Fibroblast of skin of left quadriceps (primary cell): ENCODE data around the gene CYP39A1.

Source experiments
- DNase-seq, 2 experiments: peaks; one replicate each; pipeline ENCODE4 v3.0.0-alpha.2; 2013; ENCODE audit warnings: low read depth in 2 of 2

Gene CYP39A1

DNA sequence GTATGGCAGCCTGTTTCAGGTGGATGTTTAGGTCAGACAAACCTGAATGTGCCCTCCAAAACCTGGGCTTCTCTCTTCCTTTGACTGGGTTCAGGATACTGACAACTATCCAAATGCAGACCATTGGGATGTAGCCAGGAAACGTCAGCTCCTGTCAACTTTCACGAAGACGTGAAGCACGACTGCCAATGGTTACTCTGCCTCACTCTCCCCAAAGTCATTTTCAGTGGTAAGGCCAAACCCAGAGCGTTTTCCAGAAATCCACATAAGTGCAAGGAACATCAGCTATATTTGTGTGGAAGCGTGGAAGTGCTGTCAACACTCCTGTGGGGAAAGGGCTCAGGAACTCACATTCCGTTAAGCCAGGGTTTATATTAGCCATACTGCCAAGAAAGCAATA is 141.3 kb downstream of the CYP39A1 start:
- DNase-seq: no peak

DNA sequence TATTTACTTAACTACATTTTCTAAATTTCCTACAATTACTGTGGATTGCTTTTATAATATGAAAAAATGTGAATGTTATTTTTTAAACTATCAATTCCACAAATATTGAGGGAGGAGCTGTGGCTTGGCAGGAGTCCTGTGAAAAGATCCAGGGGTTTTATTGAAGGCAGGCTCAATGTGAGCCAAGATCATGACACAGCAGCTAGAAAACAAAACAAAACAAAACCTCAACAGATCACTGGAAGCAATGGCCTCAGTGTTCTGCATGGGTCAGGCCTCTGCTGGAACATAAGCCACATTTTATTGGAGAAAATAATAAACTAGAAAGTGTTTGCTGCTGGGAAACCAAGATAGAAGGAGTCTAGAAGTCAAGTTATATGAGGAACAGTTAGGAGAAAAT is 142.0 kb downstream of the CYP39A1 start:
- no peak for DNase-seq

DNA sequence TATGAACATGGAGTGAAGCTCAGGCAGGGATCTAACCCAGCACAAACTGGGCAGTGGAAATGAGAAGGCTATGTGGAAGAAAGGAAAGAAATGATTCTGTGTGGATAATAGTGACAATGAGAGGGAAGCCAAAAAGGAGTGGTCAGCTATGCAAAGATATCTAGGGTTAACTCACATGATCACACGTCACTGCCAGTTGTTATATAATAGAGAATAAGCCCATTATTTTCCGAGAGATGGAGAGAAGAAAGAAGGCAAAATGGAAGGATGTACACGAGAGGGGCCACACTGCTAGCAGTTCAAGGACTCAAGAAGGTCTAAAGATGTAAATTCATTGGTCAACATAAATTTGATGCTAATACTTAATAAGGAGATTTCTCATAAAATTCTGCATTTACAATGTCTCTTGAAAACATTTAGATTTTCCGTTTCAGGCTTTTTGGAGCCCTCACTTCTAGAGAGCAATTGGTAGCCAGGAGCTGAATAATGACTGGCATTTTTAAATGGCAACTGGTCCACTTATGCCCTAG is 142.6 kb downstream of the CYP39A1 start:
- no peak for DNase-seq

DNA sequence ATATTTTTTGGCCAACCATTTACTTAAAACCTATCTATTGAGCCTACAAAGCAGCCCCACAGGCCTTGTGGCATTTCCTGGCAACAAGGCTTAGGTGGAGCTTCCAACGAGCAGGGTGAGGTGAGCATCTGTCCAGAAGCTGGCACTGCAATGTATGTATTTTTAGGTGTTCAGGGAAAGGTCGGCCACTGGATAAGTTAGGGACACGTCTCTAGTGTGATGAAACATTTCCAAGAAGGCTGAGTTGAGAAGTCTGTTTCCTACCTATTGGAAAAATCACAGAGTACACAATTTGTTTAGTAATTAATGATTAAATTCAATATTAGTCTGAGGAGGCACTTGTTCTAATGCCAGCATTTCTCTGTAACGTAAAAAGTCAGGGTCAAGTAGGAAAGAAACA is 143.6 kb downstream of the CYP39A1 start:
- DNase-seq: no peak

DNA sequence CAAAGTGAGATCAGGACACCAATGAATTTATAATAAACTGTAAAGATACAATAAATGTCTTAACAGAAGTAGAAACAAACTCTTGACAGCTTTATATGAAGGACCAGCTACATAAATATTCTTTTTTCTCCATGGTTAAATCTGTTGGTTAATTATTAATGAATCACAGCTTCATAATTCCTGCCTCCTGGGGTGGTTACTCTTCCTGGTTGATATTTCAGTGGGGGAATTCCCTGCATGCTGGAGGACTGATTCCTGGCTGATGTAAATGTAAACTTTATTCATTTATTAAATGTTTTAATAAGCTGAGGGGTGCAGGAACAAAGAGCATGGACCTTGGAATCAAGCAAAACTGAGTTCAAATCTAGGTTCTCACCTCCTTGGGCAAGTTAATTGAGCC is 145.2 kb downstream of the CYP39A1 start:
- DNase-seq: no peak

DNA sequence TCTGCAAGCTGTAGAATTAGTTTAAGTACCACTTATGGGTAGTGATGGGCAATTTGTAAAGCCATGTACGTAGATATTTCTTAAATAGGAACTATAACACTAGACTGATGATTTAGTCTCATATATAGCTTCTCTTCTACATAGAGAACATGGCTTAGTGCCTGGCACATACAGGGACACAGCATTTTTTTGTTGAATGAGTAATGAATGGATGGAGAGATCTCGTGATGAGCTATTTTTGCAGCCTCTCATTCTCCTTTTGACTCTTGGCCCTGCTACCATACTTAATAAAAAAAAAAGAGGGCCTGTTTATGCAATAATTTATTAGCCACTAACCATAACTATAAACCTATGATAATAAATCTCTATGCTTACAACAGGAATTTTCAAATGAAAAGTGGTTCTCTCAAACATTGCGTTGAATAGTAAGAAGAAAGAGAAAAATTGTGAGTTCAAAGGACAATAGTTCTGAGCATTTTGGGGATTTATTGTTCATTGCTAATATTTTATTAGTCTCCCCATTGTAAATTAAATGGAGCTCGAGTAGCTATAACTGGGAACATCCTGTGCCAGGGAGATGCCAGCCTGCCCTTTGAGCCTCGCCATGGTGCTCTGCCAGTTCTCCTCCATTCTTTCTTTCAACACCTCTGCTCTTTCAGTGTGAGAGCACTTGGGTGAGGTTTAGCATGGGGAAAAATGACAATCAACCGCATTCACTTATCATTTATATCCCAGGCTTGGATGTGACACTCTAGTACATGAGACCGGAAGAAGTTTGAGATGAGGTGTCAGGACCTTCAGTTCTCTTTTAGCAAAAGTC is 146.7 kb downstream of the CYP39A1 start:
- no peak for DNase-seq

DNA sequence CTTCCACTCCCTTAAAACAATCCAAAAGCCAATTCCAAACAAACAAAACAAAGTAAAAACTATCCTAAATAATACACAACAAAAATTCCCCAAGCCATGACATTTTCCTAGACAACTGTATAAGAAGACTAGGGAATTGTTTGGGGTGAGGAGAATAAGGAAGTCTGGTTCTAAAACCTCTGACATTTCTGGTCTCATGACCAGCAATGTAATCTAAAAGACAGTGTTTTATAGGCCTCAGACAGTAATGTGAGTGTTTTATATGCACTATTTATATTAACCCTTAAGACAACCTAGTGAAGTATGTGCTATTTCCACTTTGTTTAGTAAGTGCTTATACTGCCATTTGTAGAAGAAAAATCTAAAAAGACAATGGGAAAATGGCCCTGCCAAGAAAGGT is 148.4 kb downstream of the CYP39A1 start:
- no peak for DNase-seq

DNA sequence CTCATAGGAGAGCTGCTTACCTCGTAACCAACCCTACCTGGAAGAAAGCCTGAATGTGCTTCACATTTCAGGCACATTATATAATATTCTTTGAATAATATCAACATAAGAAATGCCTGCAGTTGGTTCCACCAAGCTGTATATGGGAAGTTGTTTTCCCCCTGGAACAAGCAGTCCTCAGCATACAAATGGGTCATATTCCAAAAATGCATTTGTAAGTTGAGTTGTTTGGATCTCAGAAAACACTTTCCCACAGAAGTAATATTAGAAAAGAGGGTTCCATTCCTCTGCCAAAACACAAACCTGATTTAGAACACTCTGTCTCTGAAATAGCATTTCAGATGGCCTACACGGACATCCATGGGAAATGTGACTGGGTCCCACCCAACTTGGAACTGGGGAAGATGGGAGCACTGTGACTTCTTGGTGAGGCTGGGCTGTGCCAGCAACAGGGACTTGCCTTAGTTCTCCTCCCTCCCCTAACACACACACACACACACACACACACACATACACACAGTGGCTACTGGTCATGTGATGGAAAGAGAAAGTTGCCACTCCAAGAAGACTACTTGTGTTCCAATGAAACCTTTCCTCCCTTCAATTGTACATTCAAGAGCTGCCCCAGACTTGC is 150.0 kb downstream of the CYP39A1 start:
- DNase-seq: no peak

DNA sequence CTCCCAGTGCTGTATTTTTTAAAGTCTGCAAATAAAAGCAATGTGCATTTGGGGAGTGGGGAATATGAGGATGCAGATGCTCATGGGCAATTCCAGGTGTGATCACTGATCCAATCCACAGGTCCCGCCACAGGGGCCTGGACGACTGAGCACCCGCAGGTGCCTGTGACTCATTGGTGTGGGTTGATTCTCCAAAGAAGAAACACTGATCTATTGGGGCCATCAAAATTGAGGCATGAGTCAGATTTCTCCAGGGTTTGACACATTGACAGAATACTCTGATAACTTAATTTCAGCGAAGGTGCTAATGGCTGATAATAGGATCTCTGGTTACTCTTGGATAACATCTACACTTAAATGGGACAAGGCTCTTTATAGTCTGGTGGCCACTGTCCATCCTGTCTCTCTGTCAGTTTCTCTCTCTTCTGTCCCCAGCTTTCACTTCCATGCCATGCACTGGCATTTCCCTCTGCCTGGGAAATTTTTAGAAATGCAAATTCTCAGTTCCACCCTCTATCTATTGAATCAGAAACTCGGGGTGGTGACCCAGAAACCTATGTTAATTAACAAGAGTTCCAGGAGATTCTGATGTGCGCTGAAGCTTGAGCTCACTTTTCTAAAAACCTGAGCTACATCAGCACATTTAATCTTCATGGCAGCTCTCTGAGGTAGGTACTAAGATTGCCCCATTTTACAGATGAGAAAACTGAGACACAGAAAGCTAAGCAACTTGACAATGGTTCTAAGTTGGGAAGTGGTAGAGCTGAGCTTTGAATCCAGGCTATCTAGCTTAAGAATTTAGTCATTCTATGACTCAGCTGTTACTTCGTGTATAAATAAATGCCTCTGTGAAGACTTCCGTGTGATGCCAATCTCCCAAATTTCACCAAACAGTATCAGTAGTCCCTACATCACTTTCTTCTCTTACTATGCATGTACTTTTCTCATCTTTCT is 151.2 kb downstream of the CYP39A1 start:
- DNase-seq: no peak

DNA sequence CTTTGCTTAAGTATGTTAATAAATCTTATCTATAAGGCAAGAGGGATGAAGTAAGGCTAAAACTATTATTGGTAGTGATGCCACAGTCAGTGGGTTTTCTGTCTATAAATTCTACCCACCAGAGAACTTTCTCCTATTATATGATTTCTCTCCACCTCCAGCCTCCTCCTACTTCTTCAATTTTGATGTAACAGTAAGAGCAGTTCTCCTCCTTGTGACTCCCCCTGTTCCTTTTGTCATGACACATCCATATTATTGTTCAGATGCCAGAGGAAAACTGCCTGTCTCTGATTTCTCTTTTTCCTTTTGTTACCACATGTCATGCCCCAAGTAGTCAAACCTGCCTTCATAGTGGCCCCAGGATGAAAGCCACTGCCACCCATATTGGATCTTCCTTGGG is 152.2 kb downstream of the CYP39A1 start:
- DNase-seq: no peak
